ENCODE results near the gene IGFBP7.
A peak's percentile ranks its signal among the peaks of the same experiment; 100 is the strongest.

Gene IGFBP7

GRCh38 chr4:57068237-57068981, 41.8 kb downstream of the IGFBP7 start:
- TF ChIP-seq REST (IDR thresholded peaks at IDR 0.05; ENCODE audit: insufficient read depth in 1 of 2, low read depth in 2 of 2, low read length in 2 of 2) = 0 out of 4 replicates have a peak, but pooled peaks of 1 of the 2 experiments have one; percentile 39
- no peak for TF ChIP-seq SIN3A (IDR thresholded peaks at IDR 0.05; ENCODE audit: borderline replicate concordance, insufficient read depth, low read length)
- TF ChIP-seq FOXP2 (optimal IDR thresholded peaks at IDR 0.05; ENCODE audit: borderline replicate concordance, extremely low read depth, extremely low read length, insufficient read depth) = peak; percentile 78

- no peak for TF ChIP-seq FOXP2 (optimal IDR thresholded peaks at IDR 0.05; ENCODE audit: borderline replicate concordance, extremely low read depth, extremely low read length, insufficient read depth)
- TF ChIP-seq TAF1 (IDR thresholded peaks at IDR 0.05; ENCODE audit: borderline replicate concordance, insufficient read depth, low read length) = no peak; the same call in 1 of the 2 replicates
- no peak for TF ChIP-seq SIN3A (IDR thresholded peaks at IDR 0.05; ENCODE audit: borderline replicate concordance, insufficient read depth, low read length)
- TF ChIP-seq POLR2AphosphoS5 (IDR thresholded peaks at IDR 0.05; ENCODE audit: low read depth, low read length) = no peak
- no peak for TF ChIP-seq REST (IDR thresholded peaks at IDR 0.05; ENCODE audit: insufficient read depth in 1 of 2, low read depth in 2 of 2, low read length in 2 of 2)
These were observed 44.3 kb downstream of the IGFBP7 start for GRCh38 chr4:57065730-57066482.

- TF ChIP-seq POLR2AphosphoS5 (IDR thresholded peaks at IDR 0.05; ENCODE audit: low read depth, low read length) = no peak
- TF ChIP-seq FOXP2 (optimal IDR thresholded peaks at IDR 0.05; ENCODE audit: borderline replicate concordance, extremely low read depth, extremely low read length, insufficient read depth) = no peak
- no peak for TF ChIP-seq TAF1 (IDR thresholded peaks at IDR 0.05; ENCODE audit: borderline replicate concordance, insufficient read depth, low read length)
- TF ChIP-seq SIN3A (IDR thresholded peaks at IDR 0.05; ENCODE audit: borderline replicate concordance, insufficient read depth, low read length) = peak; percentile 6; the same call in 1 of the 2 replicates
- TF ChIP-seq REST (IDR thresholded peaks at IDR 0.05; ENCODE audit: insufficient read depth in 1 of 2, low read depth in 2 of 2, low read length in 2 of 2) = no peak; a peak in 1 of 4 replicates
These were observed 45.1 kb downstream of the IGFBP7 start for GRCh38 chr4:57064811-57065711.

GRCh38 chr4:57064120-57064519, 46.1 kb downstream of the IGFBP7 start:
- TF ChIP-seq SIN3A (IDR thresholded peaks at IDR 0.05; ENCODE audit: borderline replicate concordance, insufficient read depth, low read length) = no peak

- TF ChIP-seq POLR2AphosphoS5 (IDR thresholded peaks at IDR 0.05; ENCODE audit: low read depth, low read length) = no peak
- TF ChIP-seq FOXP2 (optimal IDR thresholded peaks at IDR 0.05; ENCODE audit: borderline replicate concordance, extremely low read depth, extremely low read length, insufficient read depth) = no peak
- no peak for TF ChIP-seq REST (IDR thresholded peaks at IDR 0.05; ENCODE audit: insufficient read depth in 1 of 2, low read depth in 2 of 2, low read length in 2 of 2)
- no peak for TF ChIP-seq SIN3A (IDR thresholded peaks at IDR 0.05; ENCODE audit: borderline replicate concordance, insufficient read depth, low read length)
- TF ChIP-seq TAF1 (IDR thresholded peaks at IDR 0.05; ENCODE audit: borderline replicate concordance, insufficient read depth, low read length) = no peak
These were observed 46.7 kb downstream of the IGFBP7 start for GRCh38 chr4:57063518-57063917.
